ENCODE results near the gene C12orf57. TPM values are rescaled to one million over a fixed set of nuclear protein-coding genes. Genes with fewer than 3 reads are reported as not detected.

The C12orf57 gene
- polyA plus RNA-seq, 1 donor (not counting 4 experiments of a cell fraction or from before 2014, with no cell fraction given): 137 TPM

- Histone ChIP-seq H3K27me3 (ENCODE audit: control insufficient read depth, extremely low read depth, insufficient read depth, low read length) (no peaks in the 10 kb centered on the region), H3K4me1 (ENCODE audit: control insufficient read depth, extremely low read depth, insufficient read depth, low read length) (peaks cover 50% of the 10 kb centered on the region), H3K9me1 (ENCODE audit: control insufficient read depth, extremely low read depth, insufficient read depth, low read length) (no peaks in the 10 kb centered on the region), H3K9me3 (ENCODE audit: control insufficient read depth, low read depth, low read length) (no peaks in the 10 kb centered on the region), H3K4me3 (ENCODE audit: control insufficient read depth in 2 of 3, extremely low read depth in 1 of 3, insufficient read depth in 2 of 3, low read depth in 1 of 3, low read length in 3 of 3) (no peak overlapping the region), H3K79me2 (ENCODE audit: control insufficient read depth, insufficient read depth, low read length) (peaks cover 29% of the 10 kb centered on the region), H3K27ac (ENCODE audit: control insufficient read depth, insufficient read depth, low read length) (peak overlapping the region; percentile 95), H3K4me2 (ENCODE audit: control insufficient read depth, extremely low read depth, insufficient read depth, low read depth, low read length) (peak overlapping the region; percentile 12), H2AFZ (ENCODE audit: control insufficient read depth, low read length) (peak overlapping the region; percentile 93), H3K9ac (ENCODE audit: control insufficient read depth, extremely low read depth, insufficient read depth, low read length) (peak overlapping the region; percentile 99), H4K20me1 (ENCODE audit: control insufficient read depth, extremely low read depth, insufficient read depth, low read length) (peaks cover 8% of the 10 kb centered on the region), H3K36me3 (ENCODE audit: control insufficient read depth in 2 of 2, extremely low read depth in 1 of 2, insufficient read depth in 2 of 2, low read length in 2 of 2) (peaks cover 7 to 17% of the 10 kb centered on the region in 2 experiments)
- FAIRE-seq (no peak), DNase-seq (ENCODE audit: low read depth, low spot score) (no peak)
- TF ChIP-seq CTCF (optimal IDR thresholded peaks at IDR 0.05 in 1 of 3, IDR thresholded peaks at IDR 0.05 in 1 of 3, conservative IDR thresholded peaks at IDR 0.05 in 1 of 3; ENCODE audit: extremely low read depth in 1 of 3, insufficient read depth in 2 of 3, low read length in 3 of 3) (no peak), EZH2 (IDR thresholded peaks at IDR 0.05; ENCODE audit: low read length) (no peak)
- dilution Hi-C loops (cut with MboI; ENCODE audit: extremely low pct_ligation_motif_present, low sequenced_read_pairs): no loop called here
These were observed 16.9 kb downstream of the C12orf57 start for GRCh38 chr12:6960593-6961277.

- peak; percentile 86 for FAIRE-seq
- dilution Hi-C loops (cut with MboI; ENCODE audit: extremely low pct_ligation_motif_present, low sequenced_read_pairs): no loop called here
These were observed 17.5 kb downstream of the C12orf57 start for GRCh38 chr12:6961278-6961694.

More at GRCh38 chr12:6961278-6961694, 17.5 kb downstream of the C12orf57 start:
- no peaks in the 10 kb centered on the region for H3K27me3 ChIP-seq (ENCODE audit: control insufficient read depth, extremely low read depth, insufficient read depth, low read length)
- H3K9me3 ChIP-seq (ENCODE audit: control insufficient read depth, low read depth, low read length): no peaks in the 10 kb centered on the region
- peak overlapping the region; percentile 99 for H3K9ac ChIP-seq (ENCODE audit: control insufficient read depth, extremely low read depth, insufficient read depth, low read length)
- peaks cover 8% of the 10 kb centered on the region for H4K20me1 ChIP-seq (ENCODE audit: control insufficient read depth, extremely low read depth, insufficient read depth, low read length)
- H3K4me2 ChIP-seq (ENCODE audit: control insufficient read depth, extremely low read depth, insufficient read depth, low read depth, low read length): peak overlapping the region; percentile 86
- peaks cover 33% of the 10 kb centered on the region for H3K79me2 ChIP-seq (ENCODE audit: control insufficient read depth, insufficient read depth, low read length)
- H3K27ac ChIP-seq (ENCODE audit: control insufficient read depth, insufficient read depth, low read length): peak overlapping the region; percentile 95
- H3K4me3 ChIP-seq (ENCODE audit: control insufficient read depth in 2 of 3, extremely low read depth in 1 of 3, insufficient read depth in 2 of 3, low read depth in 1 of 3, low read length in 3 of 3): peak overlapping the region in 1 of 3 experiments; percentile 35
- no peaks in the 10 kb centered on the region for H3K9me1 ChIP-seq (ENCODE audit: control insufficient read depth, extremely low read depth, insufficient read depth, low read length)
- no peak for DNase-seq (ENCODE audit: low read depth, low spot score)
- H3K4me1 ChIP-seq (ENCODE audit: control insufficient read depth, extremely low read depth, insufficient read depth, low read length): peaks cover 53% of the 10 kb centered on the region
- peak overlapping the region; percentile 93 for H2AFZ ChIP-seq (ENCODE audit: control insufficient read depth, low read length)
- TF ChIP-seq EZH2 (IDR thresholded peaks at IDR 0.05; ENCODE audit: low read length): no peak
- TF ChIP-seq CTCF (optimal IDR thresholded peaks at IDR 0.05 in 1 of 3, IDR thresholded peaks at IDR 0.05 in 1 of 3, conservative IDR thresholded peaks at IDR 0.05 in 1 of 3; ENCODE audit: extremely low read depth in 1 of 3, insufficient read depth in 2 of 3, low read length in 3 of 3): no peak
- peaks cover 11 to 19% of the 10 kb centered on the region in 2 experiments for H3K36me3 ChIP-seq (ENCODE audit: control insufficient read depth in 2 of 2, extremely low read depth in 1 of 2, insufficient read depth in 2 of 2, low read length in 2 of 2)
